Gastrocnemius medialis (tissue), 4 donors: Measurements from ENCODE around the gene TMC2. TPM values are rescaled to one million over a fixed set of nuclear protein-coding genes. Genes with fewer than 3 reads are reported as not detected.

Experiments used
- ATAC-seq, 2 donors: fragments of 150-250 bp; one replicate each; pipeline ENCODE4 v1.9.1; 2016
- DNase-seq, 2 donors: peaks; one replicate each; pipeline ENCODE4 v3.0.0-alpha.2; 2019
- H3K27ac ChIP-seq, 4 donors: fragments of 200-600 bp; sonication (generic); 1 replicate in 1 of 4; 2 replicates in 3 of 4; pipeline ENCODE4 v1.5.1; 2016 to 2018; ENCODE audit warnings: mild to moderate bottlenecking in 2 of 4, moderate library complexity in 1 of 4
- H3K27me3 ChIP-seq, 3 donors: fragments of 200-600 bp; sonication (generic) in 2 of 3; 1 replicate in 1 of 3; 2 replicates in 2 of 3; pipeline versions ENCODE4 v1.5.1 to v1.6.0; 2016 to 2019; ENCODE audit warnings: mild to moderate bottlenecking in 1 of 3, moderate library complexity in 1 of 3
- H3K36me3 ChIP-seq, 2 donors: fragments of 200-600 bp; sonication (generic) in 1 of 2; one replicate each; pipeline ENCODE4 v1.5.1; 2017 to 2018
- H3K4me1 ChIP-seq, 2 donors: fragments of 200-600 bp; sonication (generic) in 1 of 2; one replicate each; pipeline ENCODE4 v1.5.1; 2016 to 2017; ENCODE audit warnings: mild to moderate bottlenecking in 2 of 2
- H3K4me3 ChIP-seq, 4 donors: fragments of 200-600 bp; sonication (generic) in 3 of 4; 1 replicate in 1 of 4; 2 replicates in 3 of 4; pipeline ENCODE4 v1.5.1; 2016 to 2019; ENCODE audit warnings: mild to moderate bottlenecking in 2 of 4
- H3K9me3 ChIP-seq, 3 donors: fragments of 200-600 bp; sonication (generic) in 2 of 3; 1 replicate in 1 of 3; 2 replicates in 2 of 3; pipeline ENCODE4 v1.5.1; 2016 to 2019
- CTCF ChIP-seq, 5 experiments: fragments of 450-650 bp in 3 of 5; fragments of 200-600 bp in 2 of 5; sonication (generic) in 2 of 5; IDR thresholded peaks in 4 of 5; conservative IDR thresholded peaks in 1 of 5; 1 replicate in 4 of 5; 2 replicates in 1 of 5; pipeline ENCODE4 v1.5.1; 2016 to 2019; ENCODE audit warnings: antibody characterized with exemption in 5 of 5, mild to moderate bottlenecking in 3 of 5, moderate library complexity in 3 of 5
- POLR2A ChIP-seq, 2 donors: fragments of 450-650 bp; IDR thresholded peaks; one replicate each; pipeline ENCODE4 v1.6.1; 2017; ENCODE audit warnings: antibody characterized with exemption in 2 of 2, mild to moderate bottlenecking in 2 of 2, moderate library complexity in 2 of 2
- in situ Hi-C, 4 donors: fragments of 200-750 bp; cut with MboI; loops; one replicate each; pipeline versions ENCODE4 v1.15.0 to v1.8.0; 2017; ENCODE audit warnings: low sequenced_read_pairs in 4 of 4
- intact Hi-C: fragments of 100-400 bp; cut with DNase I; formaldehyde crosslinking; loops from one replicate; pipeline ENCODE4 v1.15.1; 2023; ENCODE audit warnings: low total_unique reads
- total RNA-seq, 4 donors: library from RNA; depleted of rRNA; stranded (reverse); fragments of >200 nt; gene quantifications; one replicate each; pipeline versions ENCODE4 v1.1.0 to v1.2.3, GENCODE V29; 2016

TMC2 gene
- total RNA-seq, 4 donors from 2014 or later, result 0.10 TPM; not detected in 2

GRCh38 chr20:2599288-2600006 is 63.1 kb downstream of the TMC2 start:
- intact Hi-C loops, result no loop called here
- DNase-seq (no peak), ATAC-seq (no peak)
- Histone ChIP-seq H3K9me3 (no peaks in the 10 kb centered on the region), H3K4me1 (no peaks in the 10 kb centered on the region), H3K4me3 (no peak overlapping the region), H3K36me3 (no peaks in the 10 kb centered on the region), H3K27ac (no peak overlapping the region), H3K27me3 (no peaks in the 10 kb centered on the region)
- TF ChIP-seq POLR2A (IDR thresholded peaks at IDR 0.05), result no peak
- no peak for TF ChIP-seq CTCF (IDR thresholded peaks at IDR 0.05 in 4 of 5, conservative IDR thresholded peaks at IDR 0.05 in 1 of 5)
- in situ Hi-C loops, result no loop called here

- Histone ChIP-seq H3K27me3 (no peaks in the 10 kb centered on the region), H3K9me3 (peaks cover 0 to under 1% (median 0%) of the 10 kb centered on the region in 3 donors), H3K27ac (no peak overlapping the region), H3K4me1 (no peaks in the 10 kb centered on the region), H3K4me3 (no peak overlapping the region), H3K36me3 (no peaks in the 10 kb centered on the region)
- TF ChIP-seq CTCF (IDR thresholded peaks at IDR 0.05 in 4 of 5, conservative IDR thresholded peaks at IDR 0.05 in 1 of 5), result no peak
- TF ChIP-seq POLR2A (IDR thresholded peaks at IDR 0.05), result no peak
- in situ Hi-C loops, result no loop called here
- no peak for DNase-seq
- no peak for ATAC-seq
- intact Hi-C loops, result no loop called here
These were observed 65.8 kb downstream of the TMC2 start for GRCh38 chr20:2602046-2602735.

- no peaks in the 10 kb centered on the region for H3K36me3 ChIP-seq
- in situ Hi-C loops, result no loop called here
- ATAC-seq (no peak), DNase-seq (no peak)
- no peak overlapping the region for H3K27ac ChIP-seq
- no peak overlapping the region for H3K4me3 ChIP-seq
- intact Hi-C loops, result no loop called here
- no peak for TF ChIP-seq POLR2A (IDR thresholded peaks at IDR 0.05)
- H3K4me1 ChIP-seq, result no peaks in the 10 kb centered on the region
- peaks cover 0 to 3% (median 0%) of the 10 kb centered on the region in 3 donors for H3K9me3 ChIP-seq
- no peaks in the 10 kb centered on the region for H3K27me3 ChIP-seq
These were observed 66.4 kb downstream of the TMC2 start for GRCh38 chr20:2602746-2603145.

DNA sequence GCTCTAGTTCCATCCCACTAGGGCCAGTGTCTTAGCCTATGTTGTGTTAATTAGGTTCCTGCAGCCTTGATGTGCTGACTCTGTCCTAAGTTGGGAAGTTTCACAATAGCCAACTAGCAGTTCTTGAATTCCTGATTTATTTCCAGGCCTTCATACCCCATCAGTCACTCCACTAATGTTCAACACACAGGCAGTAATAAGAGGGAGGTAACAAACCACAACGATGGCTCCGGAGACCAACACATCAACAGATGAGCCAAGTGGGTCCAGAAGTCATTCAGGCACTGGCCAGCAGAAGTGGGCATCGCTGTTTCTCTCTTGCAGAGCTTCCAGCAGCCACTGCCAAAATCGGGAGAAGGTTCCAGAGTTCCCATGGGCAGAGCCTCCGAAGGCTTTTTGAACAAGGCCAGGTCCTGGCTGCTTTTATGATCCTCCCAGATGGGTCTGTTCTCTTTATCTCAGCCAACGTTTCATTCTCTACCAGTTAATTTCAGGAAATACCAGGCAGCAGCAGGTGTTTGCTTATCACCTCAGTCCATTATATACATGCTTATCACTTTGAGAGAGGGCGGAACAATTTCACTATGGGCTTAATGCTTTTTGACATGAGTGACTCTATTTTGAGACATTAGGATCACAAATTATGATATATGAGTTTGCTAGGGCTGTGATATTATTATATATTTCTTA is 67.6 kb downstream of the TMC2 start:
- Histone ChIP-seq H3K9me3 (peaks cover 0 to 3% (median 0%) of the 10 kb centered on the region in 3 donors), H3K27me3 (no peaks in the 10 kb centered on the region), H3K4me3 (no peak overlapping the region), H3K36me3 (no peaks in the 10 kb centered on the region), H3K4me1 (no peaks in the 10 kb centered on the region), H3K27ac (no peak overlapping the region)
- in situ Hi-C loops, result no loop called here
- ATAC-seq (no peak), DNase-seq (no peak)
- TF ChIP-seq CTCF (IDR thresholded peaks at IDR 0.05 in 4 of 5, conservative IDR thresholded peaks at IDR 0.05 in 1 of 5) (no peak), POLR2A (IDR thresholded peaks at IDR 0.05) (no peak)
- intact Hi-C loops, result no loop called here

GRCh38 chr20:2604506-2604835 is 68.1 kb downstream of the TMC2 start:
- H3K36me3 ChIP-seq, result no peaks in the 10 kb centered on the region
- H3K4me3 ChIP-seq, result no peak overlapping the region
- H3K27me3 ChIP-seq, result no peaks in the 10 kb centered on the region
- intact Hi-C loops, result no loop called here
- TF ChIP-seq CTCF (IDR thresholded peaks at IDR 0.05 in 4 of 5, conservative IDR thresholded peaks at IDR 0.05 in 1 of 5) (no peak), POLR2A (IDR thresholded peaks at IDR 0.05) (no peak)
- H3K9me3 ChIP-seq, result peaks cover 0 to 3% (median 0%) of the 10 kb centered on the region in 3 donors
- in situ Hi-C loops, result no loop called here
- H3K27ac ChIP-seq, result no peak overlapping the region
- DNase-seq, result no peak
- ATAC-seq, result no peak
- H3K4me1 ChIP-seq, result no peaks in the 10 kb centered on the region
